Heart left ventricle (tissue), 13 donors: ENCODE measurements around the gene EVL.

Experiments used
- POLR2A ChIP-seq, 2 donors: fragments of 450-650 bp; IDR thresholded peaks; one replicate each; pipeline ENCODE4 v1.6.1; 2017; ENCODE audit warnings: antibody characterized with exemption in 2 of 2, mild to moderate bottlenecking in 2 of 2, moderate library complexity in 2 of 2
- TF ChIP-seq, protein P1 (sequence below), 12 donors: fragments of 200-600 bp; sonication (generic) in 4 of 12; IDR thresholded peaks; one replicate each; pipeline versions ENCODE4 v1.5.0 to v1.8.0; 2018 to 2022; ENCODE audit warnings: antibody characterized with exemption in 12 of 12, mild to moderate bottlenecking in 5 of 12
- donor health status: ischemic (EF 13 %, LVEDD 7.1; RV severe dilation, severe dysfunction).
- donor health status: DM: no; HTN: yes; CAD: no.
- donor health status: DM: no; HTN: no; CAD: no.
- donor health status: ischemic (EF 25% LVEDD 6.9; RV normal size, moderate dysfunction).
- donor health status: ischemic (EF 25% LVEDD 5.7; RV mildly dilated, moderate dysfunction).
- donor health status: ischemic (EF 35%, LVEDD 5.7; RV mildly dilated, moderate dysfunction).
- donor health status: nonischemic (EF 11% LVEDD 7.7; RV severe dilation, severe dysfunction).
- donor health status: DM: yes; HTN: yes; CAD: no.
- donor health status: PGD.
- donor health status: ischemic (EF 29% LVEDD 5.4; RV normal size, mild dysfunction).
- donor health status: nonischemic (EF 23%, LVEDD 6.1; RV moderate dilation, normal function).

DNA sequence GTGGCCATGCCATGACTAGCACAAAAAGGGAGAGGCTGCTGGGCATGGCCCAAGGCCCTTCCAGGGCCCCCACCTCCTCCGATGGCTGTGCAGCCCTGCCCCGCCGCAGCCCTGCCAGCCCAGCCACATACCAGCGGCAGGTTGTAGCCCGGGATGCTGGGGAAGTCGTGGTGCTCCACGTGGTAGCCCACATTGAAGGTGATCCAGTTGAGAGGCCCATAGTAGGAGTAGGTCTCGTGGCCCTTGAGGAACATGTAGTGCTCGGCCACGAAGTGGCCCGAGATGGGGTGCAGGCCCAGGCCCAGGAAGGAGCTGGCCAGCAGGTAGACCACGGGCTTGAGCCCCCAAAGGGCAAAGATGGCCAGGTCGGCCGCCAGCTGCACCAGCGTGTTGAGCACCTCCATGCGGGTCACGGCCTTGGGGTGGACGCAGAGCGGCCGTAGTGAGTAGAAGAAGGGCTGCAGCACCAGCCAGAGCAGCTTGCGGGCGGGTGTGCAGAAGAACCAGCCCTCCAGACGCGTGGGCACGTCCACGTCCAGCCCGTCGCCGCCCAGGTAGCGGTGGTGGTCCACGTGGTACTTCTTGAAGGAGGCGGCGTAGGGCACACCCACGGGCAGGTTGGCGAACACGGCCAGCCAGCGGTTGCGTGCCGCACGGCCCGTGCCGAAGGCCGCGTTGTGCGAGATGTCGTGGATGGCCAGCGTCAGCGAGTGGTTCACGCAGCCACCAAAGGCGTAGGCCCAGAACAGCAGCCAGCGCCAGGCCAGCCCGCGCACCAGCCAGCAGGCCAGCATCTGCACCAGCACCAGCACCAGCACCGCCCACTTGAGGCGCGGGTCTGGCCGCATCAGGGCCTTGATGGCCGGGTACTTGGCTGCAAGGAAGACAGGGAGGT lies 83.9 kb downstream of the EVL start:
- TF ChIP-seq, protein P1, sequence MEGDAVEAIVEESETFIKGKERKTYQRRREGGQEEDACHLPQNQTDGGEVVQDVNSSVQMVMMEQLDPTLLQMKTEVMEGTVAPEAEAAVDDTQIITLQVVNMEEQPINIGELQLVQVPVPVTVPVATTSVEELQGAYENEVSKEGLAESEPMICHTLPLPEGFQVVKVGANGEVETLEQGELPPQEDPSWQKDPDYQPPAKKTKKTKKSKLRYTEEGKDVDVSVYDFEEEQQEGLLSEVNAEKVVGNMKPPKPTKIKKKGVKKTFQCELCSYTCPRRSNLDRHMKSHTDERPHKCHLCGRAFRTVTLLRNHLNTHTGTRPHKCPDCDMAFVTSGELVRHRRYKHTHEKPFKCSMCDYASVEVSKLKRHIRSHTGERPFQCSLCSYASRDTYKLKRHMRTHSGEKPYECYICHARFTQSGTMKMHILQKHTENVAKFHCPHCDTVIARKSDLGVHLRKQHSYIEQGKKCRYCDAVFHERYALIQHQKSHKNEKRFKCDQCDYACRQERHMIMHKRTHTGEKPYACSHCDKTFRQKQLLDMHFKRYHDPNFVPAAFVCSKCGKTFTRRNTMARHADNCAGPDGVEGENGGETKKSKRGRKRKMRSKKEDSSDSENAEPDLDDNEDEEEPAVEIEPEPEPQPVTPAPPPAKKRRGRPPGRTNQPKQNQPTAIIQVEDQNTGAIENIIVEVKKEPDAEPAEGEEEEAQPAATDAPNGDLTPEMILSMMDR (IDR thresholded peaks at IDR 0.05) = no peak
- TF ChIP-seq POLR2A (IDR thresholded peaks at IDR 0.05) = no peak
